Natural killer cell (primary cell): ENCODE data around the gene ABR. TPM values are rescaled to one million over a fixed set of nuclear protein-coding genes. Genes with fewer than 3 reads are reported as not detected.

Source experiments
- ATAC-seq, 3 donors: fragments of 150-1000 bp in 2 of 3; fragments of 200-7000 bp in 1 of 3; cut with Tn5 transposase; 1 replicate in 1 of 3; 2 replicates in 2 of 3; pipeline ENCODE4 v1.10.0; 2021; ENCODE audit warnings: mild to moderate bottlenecking in 2 of 3, moderate library complexity in 2 of 3
- DNase-seq, 2 donors: peaks; one replicate each; pipeline versions ENCODE4 v3.0.0 to v3.0.0-alpha.2; 2013 to 2021; ENCODE audit warnings: mixed read lengths in 1 of 2
- H3K27ac ChIP-seq: one replicate; pipeline ENCODE4 v1.5.1; 2013; ENCODE audit warnings: mild to moderate bottlenecking, low read length
- H3K27me3 ChIP-seq: one replicate; pipeline ENCODE4 v1.6.1; 2013; ENCODE audit warnings: low read length; ENCODE audit not compliant: control insufficient read depth, insufficient read depth
- H3K36me3 ChIP-seq: one replicate; pipeline ENCODE4 v1.6.1; 2013; ENCODE audit warnings: low read length; ENCODE audit not compliant: control insufficient read depth, insufficient read depth
- H3K4me1 ChIP-seq: one replicate; pipeline ENCODE4 v1.6.1; 2013; ENCODE audit warnings: low read length; ENCODE audit not compliant: control insufficient read depth, insufficient read depth
- H3K4me3 ChIP-seq: one replicate; pipeline ENCODE4 v1.5.1; 2013; ENCODE audit warnings: low read length
- H3K9me3 ChIP-seq: one replicate; pipeline ENCODE4 v1.6.1; 2013; ENCODE audit warnings: low read length; ENCODE audit not compliant: control insufficient read depth, insufficient read depth
- H3K27ac Mint-ChIP-seq, 2 donors: one replicate each; pipeline ENCODE4 v1.8.0; 2022; ENCODE audit warnings: mild to moderate bottlenecking in 2 of 2, mixed read lengths in 2 of 2, moderate library complexity in 1 of 2
- H3K27me3 Mint-ChIP-seq, 2 donors: one replicate each; pipeline ENCODE4 v1.8.0; 2022; ENCODE audit warnings: low read depth in 2 of 2, mixed read lengths in 2 of 2
- H3K36me3 Mint-ChIP-seq: one replicate; pipeline ENCODE4 v1.8.0; 2022; ENCODE audit warnings: mixed read lengths
- H3K4me1 Mint-ChIP-seq, 2 donors: one replicate each; pipeline ENCODE4 v1.8.0; 2022; ENCODE audit warnings: mixed read lengths in 2 of 2
- H3K4me3 Mint-ChIP-seq: one replicate; pipeline ENCODE4 v1.8.0; 2022; ENCODE audit warnings: mild to moderate bottlenecking, moderate library complexity, mixed read lengths
- H3K9me3 Mint-ChIP-seq, 2 donors: one replicate each; pipeline ENCODE4 v1.8.0; 2022; ENCODE audit warnings: mixed read lengths in 2 of 2
- WGBS: methylation state at CpG from one replicate; pipeline ENCODE4 v1.1.7; 2013; ENCODE audit warnings: missing lambda C conversion rate; ENCODE audit not compliant: insufficient coverage; 5-methylcytosine and 5-hydroxymethylcytosine counted together
- intact Hi-C: fragments of 100-400 bp; cut with micrococcal nuclease; formaldehyde crosslinking; loops from one replicate; pipeline ENCODE4 v1.14.2; 2022
- total RNA-seq, 4 donors: library from RNA; stranded (reverse); fragments of 120-200 nt in 1 of 4; gene quantifications; one replicate each; pipeline versions ENCODE4 v1.2.3 to v1.2.4, GENCODE V29; 2013 to 2022
- TF ChIP-seq, protein P1 (sequence below): fragments of 200-600 bp; IDR thresholded peaks from one replicate; pipeline ENCODE4 v1.8.0; 2022; ENCODE audit warnings: antibody characterized with exemption

The ABR gene
- total RNA-seq, 3 donors from 2014 or later (not counting 1 experiment from before 2014, with no cell fraction given) = 155 to 215 (median 163) TPM

DNA sequence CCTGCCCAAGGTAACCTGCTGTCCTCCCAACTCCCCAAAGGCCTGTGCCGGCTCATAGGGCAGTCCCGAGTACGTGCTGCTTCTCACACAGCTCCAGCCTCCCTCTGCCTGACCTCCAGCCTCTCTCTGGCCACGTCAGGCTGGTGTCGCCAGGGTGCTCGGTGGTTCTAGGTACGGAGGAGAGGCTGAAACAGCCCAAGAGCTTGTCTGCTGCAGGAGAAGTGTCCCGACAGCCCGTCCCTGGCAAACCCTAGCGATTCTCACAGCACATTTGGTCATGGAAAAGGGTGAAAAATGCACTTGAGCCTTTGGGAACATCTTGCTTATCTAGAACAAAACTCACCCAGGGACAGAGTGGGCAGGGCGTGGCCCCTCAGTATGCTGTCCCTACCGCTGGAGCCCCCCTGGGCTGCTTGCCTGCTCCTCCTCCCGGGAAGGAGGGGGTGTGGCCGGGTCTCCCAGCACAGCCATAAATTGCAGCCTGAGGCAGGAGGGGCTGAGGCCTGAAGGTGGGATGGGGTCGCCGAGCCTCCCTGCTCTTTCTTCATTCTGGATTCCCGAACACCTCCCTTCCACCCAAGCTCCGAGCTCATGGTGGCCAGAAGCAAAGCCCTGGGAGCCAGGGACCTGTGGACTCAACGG is 142.4 kb downstream of the ABR start:
- H3K4me1 ChIP-seq = peaks cover 25% of the 10 kb centered on the region
- DNase-seq (no peak), ATAC-seq (no peak)
- Mint-ChIP-seq H3K9me3 (no peaks in the 10 kb centered on the region), H3K36me3 (no peaks in the 10 kb centered on the region), H3K4me3 (no peak overlapping the region), H3K4me1 (peaks cover 14 to 43% of the 10 kb centered on the region in 2 donors), H3K27me3 (no peaks in the 10 kb centered on the region), H3K27ac (no peak overlapping the region)
- H3K27ac ChIP-seq = no peak overlapping the region
- intact Hi-C loops = no loop called here
- H3K4me3 ChIP-seq = no peak overlapping the region
- H3K36me3 ChIP-seq = peaks cover 11% of the 10 kb centered on the region
- TF ChIP-seq, protein P1, sequence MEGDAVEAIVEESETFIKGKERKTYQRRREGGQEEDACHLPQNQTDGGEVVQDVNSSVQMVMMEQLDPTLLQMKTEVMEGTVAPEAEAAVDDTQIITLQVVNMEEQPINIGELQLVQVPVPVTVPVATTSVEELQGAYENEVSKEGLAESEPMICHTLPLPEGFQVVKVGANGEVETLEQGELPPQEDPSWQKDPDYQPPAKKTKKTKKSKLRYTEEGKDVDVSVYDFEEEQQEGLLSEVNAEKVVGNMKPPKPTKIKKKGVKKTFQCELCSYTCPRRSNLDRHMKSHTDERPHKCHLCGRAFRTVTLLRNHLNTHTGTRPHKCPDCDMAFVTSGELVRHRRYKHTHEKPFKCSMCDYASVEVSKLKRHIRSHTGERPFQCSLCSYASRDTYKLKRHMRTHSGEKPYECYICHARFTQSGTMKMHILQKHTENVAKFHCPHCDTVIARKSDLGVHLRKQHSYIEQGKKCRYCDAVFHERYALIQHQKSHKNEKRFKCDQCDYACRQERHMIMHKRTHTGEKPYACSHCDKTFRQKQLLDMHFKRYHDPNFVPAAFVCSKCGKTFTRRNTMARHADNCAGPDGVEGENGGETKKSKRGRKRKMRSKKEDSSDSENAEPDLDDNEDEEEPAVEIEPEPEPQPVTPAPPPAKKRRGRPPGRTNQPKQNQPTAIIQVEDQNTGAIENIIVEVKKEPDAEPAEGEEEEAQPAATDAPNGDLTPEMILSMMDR = no peak
- 95% methylated on average over 19 of the region's 19 CpGs for WGBS
- no peaks in the 10 kb centered on the region for H3K9me3 ChIP-seq
- no peaks in the 10 kb centered on the region for H3K27me3 ChIP-seq

DNA sequence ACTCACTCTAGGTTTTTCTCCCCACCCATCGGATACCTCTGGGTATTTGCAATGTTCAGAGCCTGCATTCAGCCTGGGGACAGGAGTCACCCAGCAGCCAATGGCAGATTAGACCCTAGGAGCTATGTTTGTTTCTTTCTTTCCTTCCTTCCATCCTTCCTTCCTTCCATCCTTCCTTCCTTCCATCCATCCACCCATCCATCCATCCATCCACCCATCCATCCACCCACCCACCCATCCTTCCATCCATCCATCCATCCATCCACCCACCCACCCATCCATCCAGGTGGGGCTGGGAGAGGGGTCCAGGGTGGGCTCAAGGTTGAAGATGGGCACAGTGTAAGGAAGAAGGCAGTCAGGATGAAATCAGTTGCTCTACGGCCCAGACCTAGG is 142.9 kb downstream of the ABR start:
- Mint-ChIP-seq H3K27me3 (no peaks in the 10 kb centered on the region), H3K4me1 (peaks cover 11 to 40% of the 10 kb centered on the region in 2 donors), H3K27ac (peak overlapping the region in 1 of 2 donors; percentile 73), H3K9me3 (no peaks in the 10 kb centered on the region), H3K4me3 (no peak overlapping the region), H3K36me3 (no peaks in the 10 kb centered on the region)
- ATAC-seq = no peak
- no peaks in the 10 kb centered on the region for H3K27me3 ChIP-seq
- H3K4me1 ChIP-seq = peaks cover 25% of the 10 kb centered on the region
- intact Hi-C loops = no loop called here
- peaks cover 11% of the 10 kb centered on the region for H3K36me3 ChIP-seq
- TF ChIP-seq, protein P1 = no peak
- H3K4me3 ChIP-seq = no peak overlapping the region
- WGBS = 92% methylated on average over 2 of the region's 2 CpGs
- DNase-seq = no peak
- no peaks in the 10 kb centered on the region for H3K9me3 ChIP-seq
- H3K27ac ChIP-seq = no peak overlapping the region

DNA sequence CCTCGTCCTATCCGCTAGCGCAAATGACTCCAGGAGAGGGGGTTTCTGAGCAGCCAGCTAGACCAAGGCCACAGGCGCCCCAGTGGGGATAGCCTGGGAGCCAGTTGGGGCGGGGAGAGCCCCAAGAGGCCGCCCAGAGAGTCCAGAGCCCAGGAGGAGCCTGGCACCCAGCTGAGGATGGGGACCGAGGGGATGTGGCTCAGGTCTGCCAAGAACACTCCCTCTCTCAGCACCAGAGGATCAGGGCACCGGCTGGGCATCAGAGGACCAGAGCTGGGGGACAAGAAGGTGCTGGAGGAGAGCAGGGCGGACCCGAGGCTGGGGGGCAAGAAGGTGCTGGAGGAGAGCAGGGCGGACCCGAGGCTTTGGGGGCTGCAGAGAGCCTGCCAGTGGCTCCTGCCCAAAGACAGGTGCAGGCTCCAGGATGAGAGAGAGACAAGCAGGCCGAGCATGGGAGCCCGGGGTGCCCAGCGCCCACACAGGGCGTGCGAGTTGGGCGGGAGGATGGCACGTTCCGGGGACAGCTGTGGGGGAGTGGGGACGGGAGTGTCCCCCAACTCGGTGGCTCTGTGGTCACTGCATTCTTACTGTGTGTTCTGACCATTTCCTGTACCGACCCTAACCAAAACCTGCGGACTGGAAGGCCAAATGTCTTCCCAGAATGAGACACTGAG is 143.5 kb downstream of the ABR start:
- H3K4me3 ChIP-seq = no peak overlapping the region
- H3K27ac ChIP-seq = no peak overlapping the region
- H3K4me1 ChIP-seq = peaks cover 25% of the 10 kb centered on the region
- intact Hi-C loops = no loop called here
- H3K4me3 Mint-ChIP-seq = no peak overlapping the region
- H3K36me3 ChIP-seq = peaks cover 11% of the 10 kb centered on the region
- no peak for ATAC-seq
- no peaks in the 10 kb centered on the region for H3K9me3 ChIP-seq
- H3K27me3 ChIP-seq = no peaks in the 10 kb centered on the region
- WGBS = 82% methylated on average over 24 of the region's 24 CpGs
- H3K27ac Mint-ChIP-seq = peak overlapping the region in 1 of 2 donors; percentile 73
- DNase-seq = no peak
- no peaks in the 10 kb centered on the region for H3K36me3 Mint-ChIP-seq
- TF ChIP-seq, protein P1 = no peak
- H3K27me3 Mint-ChIP-seq = no peaks in the 10 kb centered on the region
- H3K4me1 Mint-ChIP-seq = peaks cover 9 to 37% of the 10 kb centered on the region in 2 donors
- H3K9me3 Mint-ChIP-seq = no peaks in the 10 kb centered on the region
